HCT116 (cell line): ENCODE measurements around the gene EPB41L4A. TPM values are rescaled to one million over a fixed set of nuclear protein-coding genes. Genes with fewer than 3 reads are reported as not detected.

Experiments used
- ATAC-seq: fragments of 200-7000 bp; cut with Tn5 transposase; 2 replicates; pipeline ENCODE4 v1.9.1; 2020; ENCODE audit warnings: mild to moderate bottlenecking, moderate library complexity
- BruUV-seq: library from RNA; stranded (reverse); fragments of 400-500 nt; replicated peaks from 2 replicates; lab custom pipeline; 2021; lab: Mats Ljungman, UMichigan
- CTCF ChIA-PET: fragments of 300-600 bp; sonication (Branson Sonifier 250); formaldehyde crosslinking; loops from one replicate; lab custom pipeline; 2021; ENCODE audit warnings: antibody characterized with exemption; lab: Charles Lee
- POLR2A ChIA-PET: fragments of 300-600, 350-600 bp; sonication (Branson Sonifier 250); formaldehyde crosslinking; loops from one replicate; lab custom pipeline; 2021; ENCODE audit warnings: antibody characterized with exemption; lab: Charles Lee
- RAD21 ChIA-PET, 2 experiments: fragments of 300-600 bp; sonication (Branson Sonifier 250); formaldehyde crosslinking; loops; one replicate each; lab custom pipeline; 2023; ENCODE audit warnings: low total read pairs in 2 of 2; ENCODE audit not compliant: uncharacterized antibody in 2 of 2, unreplicated experiment in 2 of 2, low non-redundant PET in 1 of 2; lab: Charles Lee
- DNase-seq: peaks from one replicate; pipeline ENCODE4 v3.0.0-alpha.2; 2010; ENCODE audit warnings: low read depth, low spot score
- H2AFZ ChIP-seq: fragments of 200-600 bp; shearing (Covaris generic), sonication (generic); 2 replicates; pipeline ENCODE4 v1.6.1; 2017; ENCODE audit warnings: low read depth, mixed run types, mixed read lengths, antibody characterized with exemption, low read length; ENCODE audit not compliant: poor library complexity, severe bottlenecking
- H3K27ac ChIP-seq: 2 replicates; pipeline ENCODE4 v1.5.1; 2012; ENCODE audit warnings: low read depth, low read length
- H3K27me3 ChIP-seq: fragments of 200-600 bp; sonication (generic); 2 replicates; pipeline ENCODE4 v1.6.1; 2016; ENCODE audit warnings: mixed run types, low read length, mixed read lengths; ENCODE audit not compliant: insufficient read depth
- H3K36me3 ChIP-seq, 2 experiments: fragments of 200-500 bp in 1 of 2; fragments of 200-600 bp in 1 of 2; sonication (Bioruptor generic) in 1 of 2; sonication (generic) in 1 of 2; 2 replicates each; pipeline versions ENCODE4 v1.5.1 to v1.6.1; 2014 to 2016; ENCODE audit warnings: low read length in 2 of 2, inconsistent platforms in 1 of 2, mixed read lengths in 1 of 2, mixed run types in 1 of 2; ENCODE audit not compliant: insufficient read depth in 2 of 2, control insufficient read depth in 1 of 2
- H3K4me1 ChIP-seq, 2 experiments: fragments of 200-600 bp in 1 of 2; sonication (generic) in 1 of 2; 2 replicates each; pipeline versions ENCODE4 v1.5.1 to v1.6.1; 2012 to 2017; ENCODE audit warnings: low read length in 2 of 2, inconsistent platforms in 1 of 2, mild to moderate bottlenecking in 1 of 2, mixed read lengths in 1 of 2, mixed run types in 1 of 2, moderate library complexity in 1 of 2; ENCODE audit not compliant: insufficient read depth in 2 of 2, control insufficient read depth in 1 of 2
- H3K4me2 ChIP-seq: fragments of 200-600 bp; sonication (generic); 2 replicates; pipeline ENCODE4 v1.6.1; 2017; ENCODE audit warnings: mixed run types, low read length, mixed read lengths
- H3K4me3 ChIP-seq, 2 experiments: fragments of 200-600 bp in 1 of 2; sonication (generic) in 1 of 2; replicated peaks in 1 of 2; 2 replicates each; pipeline ENCODE4 v1.5.1; 2011 to 2016; ENCODE audit warnings: low read length in 2 of 2, control low read depth in 1 of 2, low read depth in 1 of 2, mild to moderate bottlenecking in 1 of 2, mixed read lengths in 1 of 2, mixed run types in 1 of 2
- H3K79me2 ChIP-seq: fragments of 200-600 bp; sonication (generic); 2 replicates; pipeline ENCODE4 v1.6.1; 2017; ENCODE audit warnings: mild to moderate bottlenecking, mixed run types, low read length, moderate library complexity, mixed read lengths; ENCODE audit not compliant: insufficient read depth
- H3K9ac ChIP-seq: fragments of 200-600 bp; sonication (generic); 2 replicates; pipeline ENCODE4 v1.6.1; 2016; ENCODE audit warnings: low read length, mixed read lengths
- H3K9me2 ChIP-seq: fragments of 200-600 bp; sonication (generic), shearing (Covaris generic); 2 replicates; pipeline ENCODE4 v1.6.1; 2017; ENCODE audit warnings: mixed run types, mild to moderate bottlenecking, moderate library complexity; ENCODE audit not compliant: insufficient read depth
- H3K9me3 ChIP-seq, 2 experiments: fragments of 200-500 bp in 1 of 2; fragments of 200-600 bp in 1 of 2; sonication (Bioruptor generic) in 1 of 2; sonication (generic) in 1 of 2; 2 replicates each; pipeline ENCODE4 v1.6.1; 2014 to 2017; ENCODE audit warnings: low read length in 2 of 2, mixed read lengths in 2 of 2, inconsistent platforms in 1 of 2, low read depth in 1 of 2, mild to moderate bottlenecking in 1 of 2, mixed run types in 1 of 2, moderate library complexity in 1 of 2; ENCODE audit not compliant: control insufficient read depth in 1 of 2, insufficient read depth in 1 of 2
- H4K20me1 ChIP-seq: fragments of 200-600 bp; sonication (generic), shearing (Covaris generic); 2 replicates; pipeline ENCODE4 v1.6.1; 2017; ENCODE audit warnings: mixed run types, mild to moderate bottlenecking, moderate library complexity; ENCODE audit not compliant: insufficient read depth
- CTCF ChIP-seq, 3 experiments: fragments of 200-600 bp in 1 of 3; sonication (generic) in 1 of 3; IDR thresholded peaks in 2 of 3; conservative IDR thresholded peaks in 1 of 3; 2 replicates each; pipeline ENCODE4 v1.5.1; 2012 to 2017; ENCODE audit warnings: low read depth in 2 of 3, low read length in 2 of 3, antibody characterized with exemption in 1 of 3, borderline replicate concordance in 1 of 3, control low read depth in 1 of 3, mild to moderate bottlenecking in 1 of 3, mixed read lengths in 1 of 3, mixed run types in 1 of 3, moderate library complexity in 1 of 3; ENCODE audit not compliant: insufficient read depth in 1 of 3
- EGR1 ChIP-seq: IDR thresholded peaks from 2 replicates; pipeline ENCODE4 v1.6.1; 2012; ENCODE audit warnings: low read depth
- EZH2 ChIP-seq: fragments of 200-600 bp; sonication (generic); IDR thresholded peaks from 2 replicates; pipeline ENCODE4 v1.6.1; 2017; ENCODE audit warnings: antibody characterized with exemption, mixed run types
- EZH2phosphoT487 ChIP-seq: fragments of 200-600 bp; IDR thresholded peaks from 2 replicates; pipeline ENCODE4 v1.6.1; 2018; ENCODE audit warnings: antibody characterized with exemption, borderline replicate concordance
- JUND ChIP-seq: IDR thresholded peaks from 2 replicates; pipeline ENCODE4 v1.6.1; 2012
- POLR2A ChIP-seq: IDR thresholded peaks from 2 replicates; pipeline ENCODE4 v1.7.0; 2011; ENCODE audit warnings: borderline replicate concordance; ENCODE audit not compliant: insufficient read depth, insufficient read length; ENCODE audit errors: extremely low read depth
- POLR2AphosphoS5 ChIP-seq: IDR thresholded peaks from 2 replicates; pipeline ENCODE4 v1.6.1; 2011; ENCODE audit warnings: mild to moderate bottlenecking, low read depth, low read length, moderate library complexity
- SRF ChIP-seq: IDR thresholded peaks from 2 replicates; pipeline ENCODE4 v1.6.1; 2012; ENCODE audit warnings: low read depth
- ZFX ChIP-seq: fragments of 450-650 bp; IDR thresholded peaks from 2 replicates; pipeline ENCODE4 v1.6.1; 2017
- ZNF274 ChIP-seq: fragments of 200-500 bp; sonication (Bioruptor generic); IDR thresholded peaks from 2 replicates; pipeline ENCODE4 v1.6.1; 2014; ENCODE audit warnings: mild to moderate bottlenecking, low read depth, low read length, inconsistent platforms
- intact Hi-C: fragments of 100-400 bp; cut with micrococcal nuclease; formaldehyde crosslinking; loops from 2 replicates; pipeline ENCODE4 v1.10.0; 2022
- total RNA-seq: library from RNA; stranded (reverse); gene quantifications from one replicate; pipeline ENCODE4 v1.2.1, GENCODE V29; 2021; ENCODE audit not compliant: unreplicated experiment

Gene EPB41L4A
- total RNA-seq, 1 experiment from 2014 or later, result 2.8 TPM

DNA sequence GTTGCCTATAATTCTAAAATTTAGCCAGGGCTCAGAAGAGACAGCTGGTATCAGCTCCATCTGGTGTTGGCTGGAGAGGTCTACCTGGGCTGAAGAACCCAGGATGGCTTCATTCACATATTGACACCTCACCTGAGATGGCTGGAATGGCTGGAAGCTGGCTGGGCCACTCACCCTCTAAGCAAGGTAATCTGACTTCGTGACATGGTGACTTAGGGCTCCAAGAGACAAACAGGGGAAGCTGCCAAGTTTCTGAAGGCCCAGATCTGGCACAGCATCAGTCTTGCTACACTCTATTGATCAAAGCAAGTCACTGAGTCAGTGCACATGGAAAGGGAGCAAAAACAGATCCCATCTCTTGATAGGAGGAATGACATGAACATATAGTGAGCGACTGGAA is 102.3 kb downstream of the EPB41L4A start:
- ATAC-seq (no peak), DNase-seq (no peak)
- CTCF ChIA-PET, result no interaction called here

More for the DNA sequence above, 102.3 kb downstream of the EPB41L4A start:
- Histone ChIP-seq H3K9ac (no peak overlapping the region), H3K4me1 (no peaks in the 10 kb centered on the region; a peak in 1 of 4 replicates), H2AFZ (no peak overlapping the region), H4K20me1 (no peaks in the 10 kb centered on the region), H3K27ac (no peak overlapping the region), H3K9me2 (no peaks in the 10 kb centered on the region), H3K9me3 (no peaks in the 10 kb centered on the region), H3K4me2 (no peak overlapping the region), H3K36me3 (no peaks in the 10 kb centered on the region), H3K79me2 (no peaks in the 10 kb centered on the region), H3K27me3 (no peaks in the 10 kb centered on the region), H3K4me3 (no peak overlapping the region)
- no peak for TF ChIP-seq EZH2phosphoT487
- no peak for TF ChIP-seq JUND
- TF ChIP-seq CTCF (IDR thresholded peaks at IDR 0.05 in 2 of 3, conservative IDR thresholded peaks at IDR 0.05 in 1 of 3; ENCODE audit: borderline replicate concordance in 1 of 3, insufficient read depth in 1 of 3, low read depth in 2 of 3, low read length in 2 of 3), result no peak
- TF ChIP-seq POLR2A, result no peak
- TF ChIP-seq SRF, result no peak
- no peak for TF ChIP-seq EZH2
- no peak for TF ChIP-seq EGR1
- TF ChIP-seq POLR2AphosphoS5, result no peak
- TF ChIP-seq ZFX, result no peak
- no peak for TF ChIP-seq ZNF274
- intact Hi-C loops, result no loop called here
- RAD21 ChIA-PET, result no interaction called here
- no TSS peak for BruUV-seq
- POLR2A ChIA-PET, result interaction anchor here (1.2 kb wide), 1 partner anchor 12 kb away, joined by 4 read pairs; no protein-coding TSS in a partner anchor
